Vagina (tissue), 2 donors: Measurements from ENCODE around the gene THBS3.
"Not testable (repeated sequence)": the region's sequence is repeated elsewhere in the genome, so short reads cannot be mapped to it uniquely, and the experiment has no call there.

Experiments
- CTCF ChIP-seq, 3 experiments: fragments of 450-650 bp in 2 of 3; fragments of 200-600 bp in 1 of 3; sonication (generic) in 1 of 3; IDR thresholded peaks; one replicate each; pipeline ENCODE4 v1.5.1; 2017 to 2019; ENCODE audit warnings: antibody characterized with exemption in 3 of 3, mild to moderate bottlenecking in 2 of 3, moderate library complexity in 2 of 3
- POLR2A ChIP-seq, 2 donors: fragments of 450-650 bp; IDR thresholded peaks; one replicate each; pipeline ENCODE4 v1.6.1; 2017; ENCODE audit warnings: antibody characterized with exemption in 2 of 2, mild to moderate bottlenecking in 2 of 2, moderate library complexity in 2 of 2
- POLR2AphosphoS5 ChIP-seq, 2 donors: sonication (generic); formaldehyde crosslinking; IDR thresholded peaks; one replicate each; pipeline ENCODE4 v1.9.0; 2017; ENCODE audit warnings: antibody characterized with exemption in 2 of 2, mild to moderate bottlenecking in 2 of 2, low read depth in 1 of 2; ENCODE audit not compliant: insufficient read depth in 1 of 2

- TF ChIP-seq POLR2A (IDR thresholded peaks at IDR 0.05); POLR2AphosphoS5 (IDR thresholded peaks at IDR 0.05; ENCODE audit: insufficient read depth in 1 of 2, low read depth in 1 of 2); CTCF (IDR thresholded peaks at IDR 0.05): not testable (repeated sequence)
These were observed 23.6 kb upstream of the THBS3 start for GRCh38 chr1:155231302-155231701.
